Stimulated activated CD4-positive, alpha-beta T cell treated with anti-CD3 and anti-CD28 coated beads, Interleukin-4, amount 100 ng/mL, for 1 hour (primary cell): ENCODE data around the gene ZNF592.

Experiments
- DNase-seq: peaks from one replicate; pipeline ENCODE4 v3.0.0-alpha.2; 2020

The ZNF592 gene

DNA sequence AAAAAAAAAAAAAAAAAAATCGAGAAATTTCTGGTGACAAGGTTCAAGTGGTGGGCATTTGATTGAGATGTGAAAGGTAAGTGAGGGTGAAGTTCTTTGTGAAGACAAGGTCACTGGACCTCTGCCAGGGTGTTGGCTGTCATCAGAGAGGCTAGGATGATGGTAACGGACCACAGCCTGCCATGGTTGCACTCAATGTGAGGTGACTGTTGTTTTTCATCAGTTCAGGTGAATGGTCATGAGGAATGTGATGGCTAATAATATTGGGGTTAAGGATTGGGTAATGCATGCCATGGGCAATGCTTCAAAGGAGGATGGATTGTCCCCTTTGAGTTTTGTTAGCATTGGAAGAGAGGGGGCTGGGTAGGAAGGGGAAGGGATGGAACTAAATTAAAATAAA is 64.5 kb downstream of the ZNF592 start:
- no peak for DNase-seq

DNA sequence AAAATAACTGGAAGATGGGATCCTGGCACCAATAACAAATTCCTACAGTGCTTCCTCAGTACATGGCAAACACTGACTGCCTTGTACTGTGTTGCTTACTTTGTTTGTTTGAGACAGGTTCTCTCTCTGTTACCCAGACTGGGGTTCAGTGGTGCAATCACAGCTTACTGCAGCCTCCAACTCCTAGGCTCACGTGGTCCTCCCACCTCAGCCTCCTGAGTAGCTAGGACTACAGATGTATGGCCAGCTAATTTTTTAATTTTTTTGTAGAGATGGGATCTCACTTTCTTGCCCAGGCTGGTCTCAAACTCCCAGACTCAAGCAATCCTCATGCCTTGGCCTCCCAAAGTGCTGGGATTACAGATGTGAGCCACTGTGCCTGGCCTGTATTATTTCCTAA is 65.0 kb downstream of the ZNF592 start:
- DNase-seq: no peak

DNA sequence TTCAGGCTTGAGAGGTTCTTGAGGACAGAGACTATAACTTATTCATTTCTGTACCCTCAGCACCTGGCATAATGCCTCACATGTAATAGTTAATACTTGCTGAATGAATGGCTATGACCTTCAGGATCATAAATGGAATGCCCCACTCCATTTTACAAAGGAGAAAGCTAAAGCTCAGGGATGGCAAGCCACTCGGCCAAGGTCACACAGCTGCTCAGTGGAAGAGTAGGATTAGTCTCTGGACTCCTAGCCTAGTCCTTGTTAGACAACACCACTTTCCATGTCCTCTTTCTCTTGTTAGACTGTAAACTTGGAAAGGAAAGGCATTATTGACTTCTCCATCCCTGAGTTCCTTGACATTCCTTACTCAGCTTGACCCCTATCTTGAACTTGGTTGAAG is 65.5 kb downstream of the ZNF592 start:
- no peak for DNase-seq

DNA sequence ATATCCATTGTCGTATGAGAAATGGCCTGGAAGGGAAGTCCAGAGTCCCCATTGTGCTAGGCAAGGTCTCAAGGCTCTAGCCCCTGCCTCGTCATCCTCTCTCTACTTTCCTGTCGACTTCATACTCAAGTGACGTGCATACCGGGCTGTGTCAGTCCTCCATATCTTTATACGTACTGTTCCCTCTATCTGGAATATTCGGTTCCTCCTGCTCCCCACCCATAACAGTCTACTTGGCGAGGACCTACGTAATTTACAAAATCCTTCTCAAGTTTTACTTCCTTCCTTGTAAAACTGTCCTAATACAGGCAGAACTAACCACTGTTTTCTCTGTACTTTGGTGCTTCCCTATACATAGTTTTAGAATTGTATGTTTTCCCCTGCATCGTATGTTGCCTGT is 66.5 kb downstream of the ZNF592 start:
- no peak for DNase-seq

DNA sequence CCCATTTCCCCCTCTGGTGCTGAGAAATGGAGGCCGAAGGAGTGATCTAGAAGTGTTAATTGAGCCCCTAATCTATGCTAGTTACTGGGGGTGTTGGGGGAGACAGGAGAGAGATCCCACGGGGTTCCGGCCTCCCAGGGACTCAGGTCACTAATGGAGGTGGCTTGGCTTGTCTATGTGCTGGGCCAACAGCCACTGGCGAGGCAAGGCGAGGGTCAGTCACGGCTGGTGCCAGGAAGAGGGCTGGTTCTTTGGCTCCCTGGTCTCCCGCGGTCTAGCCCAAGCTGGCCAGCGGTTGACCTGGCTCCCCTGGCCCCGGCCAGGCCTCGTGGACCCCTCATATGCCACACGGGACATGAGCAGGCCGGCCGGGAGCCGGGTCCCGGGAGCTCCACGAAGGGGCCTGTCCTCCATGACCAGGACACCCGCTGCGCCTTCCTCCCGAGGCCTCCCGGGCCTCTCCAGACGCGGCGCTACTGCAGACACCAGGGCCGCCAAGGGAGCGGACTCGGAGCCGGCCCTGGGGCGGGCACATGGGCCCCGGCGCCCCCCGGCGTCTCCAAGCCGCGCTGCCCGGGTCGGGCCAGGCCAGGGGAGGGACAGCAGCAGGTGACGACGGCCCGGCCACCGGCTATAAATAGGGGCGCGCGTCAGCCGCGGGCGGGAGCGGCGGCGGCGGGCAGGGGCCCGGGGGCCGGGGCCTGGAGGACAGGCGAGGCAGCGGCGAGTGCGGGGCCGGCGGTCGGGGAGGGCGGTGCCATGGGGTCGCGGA is 68.5 kb downstream of the ZNF592 start, which contains the start of gene ALPK3:
TSS of gene ALPK3 (plus strand) at position 663 of the 772 bp plus-strand sequence. CDS start at position 760, 97 bp downstream.
- DNase-seq: no peak

DNA sequence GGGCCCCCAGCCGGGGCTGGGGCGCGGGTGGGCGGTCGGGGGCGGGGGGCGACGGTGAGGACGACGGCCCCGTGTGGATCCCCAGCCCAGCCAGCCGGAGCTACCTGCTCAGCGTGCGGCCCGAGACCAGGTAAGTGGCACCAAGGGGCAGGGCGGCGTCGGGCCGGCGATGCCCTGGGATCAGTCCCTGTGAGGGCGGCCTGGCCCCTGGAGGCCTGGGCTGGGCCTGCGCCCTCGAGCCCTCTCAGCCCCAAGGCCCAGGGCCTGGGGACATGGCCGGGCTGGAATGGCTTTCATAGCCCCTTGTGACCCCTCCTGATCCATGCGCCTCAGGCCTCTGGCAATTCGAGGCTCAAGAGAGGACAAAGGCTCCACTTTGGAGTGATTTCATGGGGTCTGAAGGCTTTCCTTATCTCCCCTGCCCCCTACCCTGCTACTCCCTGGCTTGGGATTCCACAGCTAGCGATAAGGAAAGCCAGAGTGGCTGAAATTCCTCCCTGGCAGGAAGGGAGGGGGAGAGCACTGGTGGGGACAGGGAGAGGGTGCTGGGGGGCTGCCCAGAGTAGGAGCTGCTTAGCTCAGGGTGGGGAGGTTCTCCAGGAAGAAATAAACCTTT is 69.2 kb downstream of the ZNF592 start:
- no peak for DNase-seq

DNA sequence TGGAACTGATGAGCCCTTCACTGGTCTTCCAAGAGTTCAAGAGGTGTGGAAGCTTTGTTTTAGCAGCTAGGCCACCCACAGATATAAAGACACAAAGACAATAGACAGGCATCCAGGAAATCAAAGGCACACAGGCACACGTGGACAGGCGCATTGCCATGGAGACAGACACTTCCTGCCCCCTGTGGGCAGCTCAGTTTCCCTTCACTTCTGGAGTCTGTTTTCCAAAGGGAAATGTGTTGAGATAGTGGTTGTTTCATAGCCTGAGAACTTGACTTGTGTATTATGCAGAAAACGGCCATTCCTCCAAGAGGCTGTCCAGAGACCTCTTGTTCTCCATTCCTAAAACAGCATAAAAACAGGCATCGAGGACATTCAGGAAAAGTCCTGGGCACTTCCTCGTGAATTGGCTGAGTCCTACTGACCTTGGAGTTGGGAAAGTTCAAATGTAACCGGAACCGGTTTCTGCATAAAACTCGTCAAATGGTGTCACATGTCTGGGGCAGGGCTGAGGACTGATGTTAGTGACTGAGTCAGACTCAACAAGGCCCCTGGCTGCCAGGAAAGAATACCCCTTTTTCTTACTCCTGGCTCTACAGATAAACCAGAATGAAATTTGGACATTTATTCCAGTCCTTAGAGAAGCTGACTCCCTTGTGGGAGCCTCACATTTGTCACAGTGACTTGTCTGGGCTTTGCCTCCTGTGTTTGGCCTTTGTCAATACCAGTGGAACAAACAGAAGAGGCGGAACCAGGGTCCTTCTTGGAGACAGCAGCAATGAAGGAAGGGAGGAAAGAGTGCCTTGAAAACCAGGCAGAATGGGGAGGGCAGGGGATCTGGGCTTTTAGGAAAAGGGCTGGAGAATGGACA is 70.1 kb downstream of the ZNF592 start:
- DNase-seq: no peak

DNA sequence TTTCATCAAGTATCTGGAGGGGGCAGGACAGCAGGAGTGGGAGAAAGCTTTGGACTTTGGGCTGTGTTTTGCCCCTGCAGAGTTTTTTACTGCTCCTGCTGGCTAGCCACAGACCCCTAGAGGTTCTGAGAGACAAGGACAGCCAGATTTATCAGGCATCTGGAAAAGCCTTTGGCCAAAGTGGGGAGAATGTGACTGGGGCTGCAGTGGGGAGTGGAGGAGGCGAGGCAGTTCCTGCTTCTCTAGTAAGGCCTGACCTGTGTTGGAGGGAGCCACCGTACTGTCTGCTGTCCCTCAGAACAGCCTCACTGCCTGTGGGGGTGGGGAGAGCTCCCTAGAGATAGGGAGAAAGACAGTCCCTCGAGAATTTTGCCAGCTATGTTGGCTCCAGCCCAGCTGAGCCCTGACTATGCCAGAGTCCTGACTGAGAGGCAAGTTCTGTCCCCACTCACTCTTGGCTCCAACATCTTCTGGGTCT is 70.9 kb downstream of the ZNF592 start:
- no peak for DNase-seq

DNA sequence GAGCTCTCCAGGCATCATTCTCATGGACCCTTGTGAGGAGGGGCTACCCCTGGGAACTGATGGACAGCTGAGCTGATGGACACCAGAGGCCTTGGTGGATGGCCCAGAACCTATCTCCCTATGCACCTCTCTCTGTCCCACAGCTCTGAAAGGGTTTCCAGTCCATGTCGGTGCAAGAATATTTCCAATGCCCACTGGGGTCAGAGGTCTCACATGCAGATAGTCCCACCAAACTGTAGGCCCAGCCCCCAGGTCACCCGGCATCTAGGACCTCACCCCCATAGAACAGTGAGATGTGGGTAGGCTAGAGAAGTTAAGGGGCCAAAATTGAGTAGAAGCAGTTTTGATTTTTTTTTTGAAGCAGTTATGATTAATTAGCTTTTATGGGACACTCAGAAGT is 71.4 kb downstream of the ZNF592 start:
- DNase-seq: no peak

DNA sequence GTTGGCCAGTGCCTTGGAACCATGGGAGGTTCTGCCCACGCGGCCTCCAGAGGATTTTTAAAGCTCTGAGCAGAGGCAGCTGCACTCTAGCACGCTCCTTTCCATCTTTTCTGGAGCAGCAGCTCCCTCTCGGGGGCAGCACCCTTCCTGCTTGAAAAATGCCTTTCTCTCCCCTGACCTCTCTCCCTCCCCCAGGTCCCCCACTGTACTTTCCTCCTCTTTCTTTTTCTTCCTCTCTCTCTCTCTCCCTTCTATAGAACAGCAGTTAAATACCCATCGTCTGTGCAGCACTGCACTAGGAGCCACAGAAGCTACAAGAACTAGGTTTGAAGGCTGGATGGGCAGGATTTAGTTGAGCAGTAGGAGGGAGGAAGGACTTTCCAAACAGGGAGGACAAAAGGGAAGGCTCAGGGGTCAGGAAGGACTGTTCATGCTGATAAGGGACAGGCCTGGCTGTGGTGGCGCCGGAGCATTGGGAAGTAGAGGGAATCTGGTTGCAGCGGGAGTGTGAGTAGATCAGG is 73.2 kb downstream of the ZNF592 start:
- DNase-seq: no peak

DNA sequence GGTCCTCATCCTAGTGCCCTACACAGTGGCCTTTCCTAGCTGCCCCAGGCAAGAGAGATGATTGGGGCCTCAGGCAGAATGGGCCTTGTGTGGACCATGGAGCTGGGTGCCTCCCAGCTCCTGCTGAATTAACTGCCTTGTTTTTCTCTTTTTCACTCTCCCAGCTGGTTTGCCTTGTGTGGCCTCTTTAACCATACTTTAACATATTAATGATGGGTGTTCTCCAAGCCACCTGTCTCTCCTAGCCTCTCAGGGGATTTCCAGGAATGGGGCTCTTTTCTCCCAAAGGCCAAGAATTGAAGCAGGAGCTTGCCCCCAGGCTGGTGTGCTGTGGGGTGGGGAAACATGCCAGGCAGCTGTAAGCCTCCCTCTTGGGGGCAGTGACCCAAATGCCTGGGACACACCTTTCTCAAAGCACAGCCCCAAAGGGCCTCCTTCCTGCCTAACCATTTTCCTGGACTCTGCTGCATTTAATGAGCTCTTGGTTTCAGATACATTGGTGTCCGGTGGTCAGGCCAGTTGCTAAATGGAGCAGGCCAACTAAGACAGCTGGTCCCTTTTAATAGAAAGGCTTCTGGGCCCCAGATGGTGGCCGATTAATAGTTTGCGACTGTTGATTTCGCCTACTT is 74.4 kb downstream of the ZNF592 start:
- no peak for DNase-seq

DNA sequence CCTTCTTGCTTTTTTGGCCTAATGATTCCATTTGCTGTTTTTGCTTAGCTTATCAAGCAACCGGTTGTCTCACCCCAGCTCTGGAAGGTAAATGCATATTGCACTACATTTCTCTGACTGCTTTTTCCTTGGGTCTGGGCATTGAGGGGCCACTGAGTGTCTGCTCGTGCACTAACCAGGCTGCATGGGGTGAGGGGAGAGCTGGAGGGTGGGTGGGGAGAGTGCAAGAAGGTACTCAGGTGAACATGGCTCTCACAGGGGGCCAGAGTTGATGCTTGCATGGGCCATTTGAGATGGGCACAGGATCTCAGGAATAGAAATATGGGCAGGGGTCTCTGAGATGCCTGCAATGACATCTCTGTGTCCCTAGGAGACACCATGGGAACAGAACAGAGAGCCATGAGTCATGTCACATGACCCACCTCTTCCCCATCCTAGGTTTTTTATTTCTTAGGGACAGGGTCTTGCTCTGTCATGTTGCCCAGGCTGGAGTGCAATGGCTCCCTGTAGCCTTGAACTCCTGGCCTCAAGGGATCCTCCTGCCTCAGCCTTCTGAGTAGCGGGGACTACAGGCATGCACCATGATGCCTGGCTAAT is 75.0 kb downstream of the ZNF592 start:
- no peak for DNase-seq

DNA sequence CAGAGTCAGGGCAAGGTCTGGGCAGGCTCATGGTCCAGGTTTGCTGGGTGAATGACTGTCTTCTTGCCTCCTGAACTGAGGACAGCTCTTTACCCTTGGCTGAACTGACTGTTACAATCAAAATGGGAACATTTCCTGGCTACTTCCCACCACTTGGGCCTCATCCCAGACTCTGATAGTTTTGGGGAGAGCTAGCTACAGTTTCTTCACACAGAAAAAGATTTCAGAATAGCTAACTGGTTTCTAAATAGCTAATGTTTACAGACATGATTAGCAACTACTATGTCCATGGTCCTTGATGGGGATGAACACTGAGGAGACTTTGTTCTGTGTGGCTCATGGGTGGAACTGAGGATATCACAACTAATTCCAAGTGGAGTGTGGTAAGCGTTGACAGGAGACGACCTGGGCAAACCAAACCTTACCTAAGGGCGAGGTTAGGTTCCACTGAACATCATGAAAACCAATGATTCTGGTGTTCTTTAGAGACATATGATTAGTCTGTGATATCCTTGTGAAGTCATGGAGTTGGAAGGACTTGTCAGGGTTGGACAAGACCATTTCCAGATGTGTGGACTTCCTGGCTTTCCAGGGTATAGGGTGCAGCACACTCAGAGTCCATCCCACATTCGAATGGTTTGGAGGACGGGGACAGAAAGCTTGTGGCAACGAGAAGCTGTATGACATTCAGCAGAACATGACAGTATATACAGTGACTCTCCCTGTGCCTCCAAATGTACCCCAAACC is 76.0 kb downstream of the ZNF592 start:
- DNase-seq: no peak

DNA sequence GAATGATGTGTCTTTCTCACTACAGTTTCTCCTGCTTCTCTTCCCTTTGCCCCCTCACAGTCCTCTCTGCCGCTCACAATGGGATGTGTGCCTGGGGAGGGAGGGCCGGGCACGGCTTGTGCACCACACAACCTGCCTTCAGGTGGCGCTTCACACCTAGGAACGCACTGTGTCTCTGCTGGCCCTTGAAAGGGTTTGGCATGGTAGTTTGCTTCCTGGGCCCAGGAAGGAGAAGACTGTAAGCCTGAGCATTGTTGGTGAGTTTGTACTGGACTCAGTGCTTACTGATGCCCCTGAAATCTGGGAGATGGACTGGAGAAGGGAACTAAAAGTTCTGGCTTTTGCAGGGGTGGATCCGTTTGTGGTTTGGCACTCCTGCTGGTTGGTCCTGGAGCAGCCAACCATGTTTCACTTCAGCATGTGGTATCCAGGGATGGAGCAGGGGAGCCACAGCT is 78.0 kb downstream of the ZNF592 start:
- DNase-seq: no peak

DNA sequence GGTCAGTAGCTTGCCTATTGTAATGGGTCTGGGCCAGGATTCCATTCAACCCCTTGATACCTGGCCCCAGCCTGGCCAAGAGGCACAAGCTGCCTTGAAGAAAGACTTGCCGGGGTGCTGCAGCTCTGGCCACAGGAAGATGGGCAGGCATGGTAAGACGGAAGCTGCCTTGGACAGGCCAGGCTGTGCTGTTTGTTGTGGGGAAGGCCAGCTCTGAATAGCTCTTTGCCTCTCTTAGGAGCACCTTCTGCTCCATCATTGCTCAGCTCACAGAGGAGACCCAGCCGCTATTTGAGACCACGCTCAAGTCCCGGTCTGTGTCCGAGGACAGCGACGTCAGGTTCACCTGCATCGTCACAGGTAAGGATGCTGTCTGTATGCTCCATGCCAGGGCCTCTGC is 78.9 kb downstream of the ZNF592 start:
- DNase-seq: no peak

DNA sequence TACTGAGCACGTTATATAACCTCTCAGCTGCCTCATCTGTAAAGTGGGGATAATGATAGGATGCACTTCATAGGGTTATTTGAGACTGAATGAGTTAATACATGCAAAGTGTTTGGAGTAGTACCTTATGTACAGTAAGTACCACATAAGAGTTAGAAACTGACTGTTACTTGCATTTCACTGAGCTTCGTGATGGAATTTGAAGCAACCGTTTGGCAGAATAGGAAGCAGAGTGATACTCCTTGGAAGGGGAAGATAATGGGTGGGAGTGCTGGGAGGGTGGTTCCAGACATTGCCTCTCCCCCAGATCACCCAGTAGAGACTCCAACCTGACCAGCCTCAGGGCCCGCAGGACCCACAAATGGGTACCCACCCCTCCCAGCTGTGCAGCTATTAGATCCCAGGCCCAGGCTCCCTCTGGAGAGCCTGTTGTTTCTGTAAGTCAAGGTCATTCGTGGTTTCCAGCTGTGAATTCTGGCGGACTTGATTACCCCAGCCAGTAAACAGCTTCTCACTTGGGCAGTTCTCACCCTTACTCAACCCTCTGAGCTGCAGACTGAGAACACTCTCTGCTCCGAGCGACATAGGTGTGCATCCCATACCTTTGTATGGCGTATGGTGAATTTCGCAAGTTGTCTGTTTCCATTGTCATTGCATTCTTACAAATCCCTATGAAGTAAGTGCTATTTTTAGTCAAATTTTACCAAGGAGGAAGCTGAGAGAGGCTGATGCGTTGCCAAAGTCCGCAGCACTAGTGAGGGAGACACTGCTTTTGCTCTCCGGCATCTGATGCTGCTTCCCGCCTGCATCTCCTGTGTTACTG is 79.9 kb downstream of the ZNF592 start:
- DNase-seq: no peak

DNA sequence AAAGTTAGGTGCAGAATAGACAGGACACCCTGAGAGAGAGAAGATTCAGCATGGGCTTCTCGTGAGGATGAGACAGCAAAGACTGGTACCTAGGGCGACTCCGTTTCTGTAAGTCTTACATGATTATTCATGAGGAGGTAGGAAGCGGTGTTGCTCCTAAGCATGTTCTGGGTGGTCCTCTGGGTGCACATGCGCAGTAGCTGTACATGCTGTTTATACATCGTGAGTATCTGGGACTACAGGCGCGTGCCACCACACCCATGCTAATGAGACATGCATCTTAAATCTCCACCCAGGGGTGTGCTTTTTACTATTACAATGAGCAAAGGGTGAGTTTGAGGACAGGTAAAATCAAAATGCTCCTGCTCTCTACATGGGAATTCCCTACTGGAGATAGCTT is 81.0 kb downstream of the ZNF592 start:
- DNase-seq: no peak

DNA sequence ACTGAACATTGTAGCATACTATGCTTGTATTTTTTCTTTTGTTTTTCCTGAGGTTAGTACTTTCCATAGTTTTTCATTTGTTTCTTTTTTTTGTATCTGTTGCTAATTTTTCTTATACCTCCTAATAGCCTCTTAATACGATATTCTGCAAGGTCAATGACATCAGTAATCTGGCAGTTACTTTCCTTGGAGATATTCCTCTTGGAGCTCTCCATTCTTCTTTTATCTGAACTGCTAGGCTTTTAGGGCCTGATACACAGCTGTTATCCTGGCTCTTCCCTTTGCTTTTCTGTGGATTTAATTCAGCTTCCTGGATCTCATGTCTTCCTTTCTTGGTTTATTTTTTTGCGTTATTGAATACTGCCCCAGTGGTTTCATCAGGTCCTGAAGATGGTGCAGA is 81.6 kb downstream of the ZNF592 start:
- DNase-seq: no peak

DNA sequence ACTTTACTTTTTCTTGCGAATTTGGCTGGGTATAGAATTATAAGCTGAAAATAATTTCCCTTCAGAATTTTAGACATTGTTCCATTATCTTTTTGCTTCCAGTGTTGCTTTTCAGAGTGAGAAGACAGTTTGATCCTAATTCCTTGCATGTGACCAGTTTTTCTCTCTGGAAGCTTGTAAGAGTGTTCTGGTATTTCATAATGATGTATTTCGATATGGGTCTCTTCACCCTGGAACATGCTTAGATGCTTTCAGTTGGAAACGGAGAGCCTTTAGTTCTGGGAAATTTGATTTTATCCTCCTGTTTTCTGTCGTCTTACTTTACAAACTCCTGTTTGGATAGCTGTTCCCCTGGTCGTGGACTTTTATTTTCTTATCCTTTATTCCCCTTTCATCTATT is 82.6 kb downstream of the ZNF592 start:
- no peak for DNase-seq

DNA sequence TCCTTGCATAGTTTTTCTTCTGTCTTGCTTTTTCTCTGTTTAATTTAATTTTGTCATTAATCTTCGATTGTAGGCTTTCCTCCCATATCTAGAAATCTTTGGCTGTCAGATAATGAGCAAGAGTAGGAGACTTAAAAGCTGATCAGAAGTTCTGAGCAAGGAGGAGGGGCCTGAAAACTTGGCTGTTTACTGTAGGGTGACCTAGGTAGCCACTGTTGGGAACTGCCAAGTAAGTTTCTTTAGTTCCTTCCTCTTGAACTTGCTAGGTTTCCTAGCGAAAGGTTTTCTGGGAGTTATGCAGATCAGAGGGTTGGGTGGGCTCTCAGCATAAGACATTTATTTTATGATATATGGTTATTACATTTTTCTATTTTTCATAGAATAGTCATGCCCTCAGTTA is 83.2 kb downstream of the ZNF592 start:
- no peak for DNase-seq
